ENCODE measurements around the gene RAB8A.
"Not testable (repeated sequence)": the region's sequence is repeated elsewhere in the genome, so short reads cannot be mapped to it uniquely, and the experiment has no call there.

RAB8A gene

DNA sequence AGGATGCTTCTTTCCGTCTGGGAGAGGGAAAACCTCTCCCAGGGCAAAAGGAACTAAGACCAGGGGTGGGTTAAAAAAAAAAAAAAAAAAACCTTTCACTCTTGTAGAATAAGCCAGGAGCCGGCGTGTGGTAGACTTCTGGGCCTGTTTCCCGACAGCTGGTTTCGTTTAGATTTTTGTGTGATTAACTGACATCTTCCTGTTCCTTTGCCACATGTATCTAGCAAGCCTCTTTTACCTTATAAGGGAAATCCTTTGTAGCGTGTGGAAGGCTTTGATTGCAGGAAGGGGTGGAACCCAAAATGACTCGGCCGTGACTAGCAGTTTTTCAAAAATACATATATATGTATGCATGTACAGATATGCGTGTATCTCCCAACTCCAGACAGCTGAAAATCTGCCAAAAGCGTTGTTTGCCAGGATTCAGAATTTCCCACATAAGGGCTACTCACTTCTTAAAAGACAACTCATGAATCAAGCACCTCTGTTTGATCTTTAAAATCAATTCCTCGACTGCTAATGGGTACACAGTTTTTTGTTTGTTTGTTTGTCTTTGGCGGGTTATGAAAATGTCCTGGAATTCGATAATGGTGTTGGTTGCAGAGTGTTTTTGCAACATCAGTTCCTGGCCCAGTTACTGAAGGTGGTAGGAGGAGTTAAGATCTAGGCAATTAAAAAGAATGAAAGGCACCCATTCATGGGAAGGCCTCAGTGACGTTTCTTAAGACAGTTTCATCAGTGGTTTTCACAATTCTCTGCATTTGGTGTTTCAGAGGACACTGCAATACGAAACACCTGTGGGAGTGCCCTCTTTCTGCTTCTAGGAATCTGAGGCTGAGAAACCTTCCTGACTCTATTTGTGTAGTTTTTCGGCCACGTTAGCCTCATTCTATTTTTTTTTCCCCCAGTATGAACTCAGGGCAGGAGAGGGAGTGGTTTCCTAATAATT is 32.7 kb upstream of the RAB8A start:
- DNase-seq: peak; percentile 79 to 95

GRCh38 chr19:16084067-16084685 is 27.5 kb upstream of the RAB8A start:
- no peak for DNase-seq

DNA sequence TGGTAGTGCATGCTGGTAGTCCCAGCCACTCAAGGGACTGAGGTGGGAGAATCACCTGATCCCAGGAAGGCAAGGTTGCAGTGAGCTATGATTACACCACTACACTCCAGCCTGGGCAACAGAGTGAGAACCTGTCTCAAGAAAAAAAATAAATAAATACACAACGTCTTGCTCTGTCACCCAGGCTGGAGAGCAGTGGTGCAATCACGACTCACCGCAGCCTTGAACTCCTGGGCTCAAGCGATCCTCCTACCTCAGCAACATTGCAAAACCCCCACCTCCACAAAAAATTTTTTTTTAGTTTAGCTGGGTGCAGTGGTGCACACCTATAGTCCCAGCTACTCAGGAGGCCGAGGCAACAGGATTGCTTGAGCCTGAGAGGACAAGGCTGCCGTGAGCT is 26.6 kb upstream of the RAB8A start:
- no peak for DNase-seq

DNA sequence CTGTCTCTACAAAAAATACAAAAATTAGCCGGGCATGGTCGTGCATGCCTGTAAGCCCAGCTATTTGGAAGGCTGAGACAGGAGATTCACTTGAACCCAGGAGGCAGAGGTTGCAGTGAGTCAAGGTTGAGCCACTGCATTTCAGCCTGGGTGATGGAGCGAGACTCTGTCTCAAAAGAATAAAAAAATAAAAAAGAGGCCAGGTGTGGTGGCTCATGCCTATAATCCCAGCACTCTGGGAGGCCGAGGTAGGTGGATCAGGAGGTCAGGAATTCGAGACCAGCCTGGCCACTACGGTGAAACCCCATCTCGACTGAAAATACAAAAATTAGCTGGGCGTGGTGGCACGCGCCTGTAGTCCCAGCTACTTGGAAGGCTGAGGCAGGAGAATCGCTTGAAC is 24.3 kb upstream of the RAB8A start:
- DNase-seq: not testable (repeated sequence)

- DNase-seq: no peak
Observed at GRCh38 chr19:16087940-16088339, 23.7 kb upstream of the RAB8A start.

DNA sequence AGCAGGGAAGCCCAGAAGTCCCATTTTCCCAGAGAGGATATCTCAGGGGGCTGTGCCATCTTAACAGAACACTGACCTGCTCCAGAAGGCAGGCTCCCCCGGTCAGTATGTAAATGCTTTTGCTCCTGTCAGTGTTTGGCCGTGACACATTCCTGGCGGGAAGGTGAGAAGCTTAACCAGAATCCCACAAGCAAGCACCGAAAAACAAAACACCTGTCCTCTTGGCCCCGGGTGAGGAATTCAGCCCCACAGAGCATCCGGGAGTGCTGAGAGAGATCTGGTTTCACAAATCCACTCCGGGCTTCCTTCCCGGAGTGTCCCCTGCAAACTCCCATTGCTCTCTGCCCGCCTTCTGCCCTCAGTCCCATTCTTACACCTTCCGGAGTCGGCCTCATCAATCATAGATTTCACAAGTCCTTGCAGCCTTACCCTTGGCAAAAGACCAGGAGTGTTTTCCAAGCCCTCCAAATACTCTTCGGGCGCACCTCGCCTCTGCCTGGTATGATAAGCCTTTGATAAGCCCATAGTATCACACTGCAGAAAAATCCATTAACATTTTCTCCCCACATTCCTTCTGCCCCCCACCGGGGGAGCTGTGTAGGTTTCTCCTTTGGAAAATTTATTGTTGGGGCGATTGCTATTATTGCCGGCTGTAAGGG is 23.2 kb upstream of the RAB8A start:
- no peak for DNase-seq

- DNase-seq: no peak
Observed at GRCh38 chr19:16089010-16089846, 22.5 kb upstream of the RAB8A start.

DNA sequence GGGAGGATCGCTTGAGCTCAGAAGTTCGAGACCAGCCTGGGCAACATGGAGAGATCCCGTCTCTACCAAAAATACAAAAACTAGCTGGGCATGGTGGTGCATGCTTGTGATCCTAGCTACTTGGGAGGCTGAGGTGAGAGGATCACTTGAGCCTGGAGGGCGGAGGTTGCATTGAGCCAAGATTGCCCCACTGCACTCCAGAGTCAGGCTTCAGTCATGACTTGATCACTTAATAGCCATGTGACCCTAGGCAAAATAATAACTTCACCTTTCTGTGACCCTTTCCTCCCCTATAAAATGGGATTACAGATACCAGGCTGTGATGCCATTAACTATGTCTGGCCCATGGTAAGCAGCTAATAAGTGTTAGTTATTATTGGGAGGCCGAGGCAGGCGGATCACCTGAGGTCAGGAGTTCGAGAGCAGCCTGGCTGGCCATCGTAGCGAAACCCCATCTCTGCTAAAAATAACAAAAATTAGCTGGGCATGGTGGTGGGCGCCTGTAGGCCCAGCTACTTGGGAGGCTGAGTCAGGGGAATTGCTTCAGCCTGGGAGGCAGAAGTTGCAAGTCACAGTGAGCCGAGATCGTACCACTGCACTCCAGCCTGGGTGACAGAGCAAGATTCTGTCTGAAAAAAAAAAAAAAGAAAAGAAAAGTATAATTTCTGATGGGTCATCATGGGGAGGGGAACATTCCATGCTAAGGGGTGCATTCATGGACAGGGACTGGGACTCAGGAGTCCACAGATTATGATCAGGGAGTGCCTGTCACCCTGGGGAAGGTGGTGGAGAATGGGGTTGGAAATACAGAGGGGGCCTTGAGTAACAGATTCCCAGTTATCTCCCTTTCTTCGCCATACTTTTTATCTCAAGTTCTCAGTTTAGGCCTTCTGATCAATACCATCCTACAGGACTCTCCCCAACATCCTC is 19.9 kb upstream of the RAB8A start:
- DNase-seq: no peak

- no peak for DNase-seq
Observed at GRCh38 chr19:16094360-16095070, 17.2 kb upstream of the RAB8A start.

GRCh38 chr19:16095071-16095571 is 16.6 kb upstream of the RAB8A start:
- DNase-seq: no peak

- DNase-seq: no peak
Observed at GRCh38 chr19:16096280-16096855, 15.3 kb upstream of the RAB8A start.

GRCh38 chr19:16098416-16098768 is 13.3 kb upstream of the RAB8A start:
- DNase-seq: no peak

- DNase-seq: no peak
Observed at GRCh38 chr19:16098821-16099220, 12.9 kb upstream of the RAB8A start.

DNA sequence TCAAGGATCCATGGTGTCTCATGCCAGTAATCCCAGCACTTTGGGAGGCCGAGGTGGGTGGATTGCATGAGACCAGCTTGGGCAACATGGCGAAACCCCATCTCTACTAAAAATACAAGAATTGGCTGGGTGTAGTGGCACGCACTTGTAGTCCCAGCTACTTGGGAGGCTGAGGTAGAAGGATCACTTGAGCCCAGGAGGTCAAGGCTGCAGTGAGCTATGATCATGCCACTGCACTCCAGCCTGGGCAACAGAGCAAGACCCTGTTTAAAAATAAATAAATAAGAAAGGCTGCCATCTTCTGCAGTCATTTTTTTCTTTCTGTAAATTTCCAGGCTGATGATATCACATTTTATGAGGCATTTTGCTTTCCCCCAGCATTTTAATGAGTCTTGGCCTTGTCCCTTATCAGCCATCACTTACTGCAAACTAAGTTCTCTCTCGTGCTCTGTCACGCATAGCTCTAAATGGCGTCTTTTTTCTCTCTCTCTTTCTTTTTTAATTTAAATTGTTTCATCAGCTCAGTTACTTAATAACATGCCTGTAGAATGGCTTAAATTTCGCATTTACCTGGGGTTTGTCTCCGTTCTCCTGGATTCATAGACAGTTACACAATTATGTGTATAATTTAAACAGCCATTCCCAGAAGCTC is 12.2 kb upstream of the RAB8A start:
- not testable (repeated sequence) for DNase-seq

- DNase-seq: no peak
Observed at GRCh38 chr19:16100524-16100923, 11.2 kb upstream of the RAB8A start.

- no peak for DNase-seq
Observed at GRCh38 chr19:16104722-16105121, 7.0 kb upstream of the RAB8A start.

- no peak for DNase-seq
Observed at GRCh38 chr19:16106121-16106520, 5.6 kb upstream of the RAB8A start.

GRCh38 chr19:16111909-16112752 is 442 bp downstream of the RAB8A start:
- no peak for DNase-seq

GRCh38 chr19:16112778-16113177 is 1.1 kb downstream of the RAB8A start:
- DNase-seq: no peak
